Lung microvascular endothelial cell (primary cell): ENCODE measurements around the gene PHOX2B. TPM values are rescaled to one million over a fixed set of nuclear protein-coding genes. Genes with fewer than 3 reads are reported as not detected.
"Not testable (repeated sequence)": the region's sequence is repeated elsewhere in the genome, so short reads cannot be mapped to it uniquely, and the experiment has no call there.

Experiments
- DNase-seq, 2 donors: peaks; one replicate each; pipeline versions ENCODE4 v3.0.0 to v3.0.0-alpha.2; 2010; ENCODE audit warnings: low read depth in 2 of 2
- total RNA-seq: library from RNA; depleted of rRNA; stranded (reverse); fragments of >200 nt; gene quantifications from 2 replicates; pipeline ENCODE4 v1.2.1, GENCODE V29; 2014

PHOX2B gene
- total RNA-seq, 1 donor from 2014 or later = not detected

- no peak for DNase-seq
These were observed 403 bp downstream of the PHOX2B start for GRCh38 chr4:41748074-41748570.

GRCh38 chr4:41747230-41748055 is 1.1 kb downstream of the PHOX2B start:
- no peak for DNase-seq

GRCh38 chr4:41746440-41747229 is 1.9 kb downstream of the PHOX2B start:
- DNase-seq = no peak

- no peak for DNase-seq
These were observed 2.5 kb downstream of the PHOX2B start for GRCh38 chr4:41746025-41746439.

- DNase-seq = no peak
These were observed 3.1 kb downstream of the PHOX2B start for GRCh38 chr4:41745292-41746024.

GRCh38 chr4:41744572-41745291 is 3.8 kb downstream of the PHOX2B start:
- DNase-seq = no peak

- no peak for DNase-seq
These were observed 7.2 kb downstream of the PHOX2B start for GRCh38 chr4:41741354-41741753.

GRCh38 chr4:41737491-41737890 is 11.0 kb downstream of the PHOX2B start:
- not testable (repeated sequence) for DNase-seq

GRCh38 chr4:41734371-41734770 is 14.2 kb downstream of the PHOX2B start:
- no peak for DNase-seq

GRCh38 chr4:41731569-41732126 is 16.9 kb downstream of the PHOX2B start:
- no peak for DNase-seq

- peak in 1 of 2 donors; percentile 22 for DNase-seq
These were observed 20.0 kb downstream of the PHOX2B start for GRCh38 chr4:41728573-41728913.

- DNase-seq = no peak
These were observed 20.5 kb downstream of the PHOX2B start for GRCh38 chr4:41727861-41728572.

- DNase-seq = no peak
These were observed 23.3 kb downstream of the PHOX2B start for GRCh38 chr4:41725254-41725653.

GRCh38 chr4:41723286-41723685 is 25.2 kb downstream of the PHOX2B start:
- DNase-seq = no peak

GRCh38 chr4:41722181-41722580 is 26.3 kb downstream of the PHOX2B start:
- peak in 1 of 2 donors; percentile 11 for DNase-seq

- no peak for DNase-seq
These were observed 29.1 kb downstream of the PHOX2B start for GRCh38 chr4:41719417-41719816.

- DNase-seq = no peak
These were observed 29.6 kb downstream of the PHOX2B start for GRCh38 chr4:41718907-41719306.

GRCh38 chr4:41715155-41715554 is 33.4 kb downstream of the PHOX2B start:
- no peak for DNase-seq

- DNase-seq = no peak
These were observed 34.0 kb downstream of the PHOX2B start for GRCh38 chr4:41714364-41715000.

GRCh38 chr4:41713768-41714167 is 34.8 kb downstream of the PHOX2B start:
- no peak for DNase-seq
